NCI-H345 (cell line): ENCODE data around the gene IL31.
A peak's percentile ranks its signal among the peaks of the same experiment; 100 is the strongest.
"Not testable (repeated sequence)": the region's sequence is repeated elsewhere in the genome, so short reads cannot be mapped to it uniquely, and the experiment has no call there.

Source experiments
- DNase-seq: peaks from one replicate; lab custom pipeline; 2025; lab: John Stamatoyannopoulos, UW

The IL31 gene

GRCh38 chr12:122192441-122192840 is 18.4 kb upstream of the IL31 start:
- DNase-seq: no peak

- peak; percentile 40 for DNase-seq
These were observed 17.0 kb upstream of the IL31 start for GRCh38 chr12:122190842-122191668.

- DNase-seq: no peak
These were observed 15.8 kb upstream of the IL31 start for GRCh38 chr12:122189626-122190475.

GRCh38 chr12:122187466-122187865 is 13.4 kb upstream of the IL31 start:
- DNase-seq: no peak

- no peak for DNase-seq
These were observed 11.6 kb upstream of the IL31 start for GRCh38 chr12:122185494-122186082.

- no peak for DNase-seq
These were observed 11.1 kb upstream of the IL31 start for GRCh38 chr12:122185079-122185478.

- DNase-seq: no peak
These were observed 10.5 kb upstream of the IL31 start for GRCh38 chr12:122184517-122184916.

GRCh38 chr12:122183588-122183940 is 9.5 kb upstream of the IL31 start:
- no peak for DNase-seq

GRCh38 chr12:122182887-122183587 is 9.0 kb upstream of the IL31 start, which contains the start of gene LRRC43:
TSS of gene LRRC43 (plus strand) at chr12:122183123. CDS start at chr12:122183145, 22 bp downstream.
- DNase-seq: peak; percentile 12

- not testable (repeated sequence) for DNase-seq
These were observed 2.5 kb upstream of the IL31 start for GRCh38 chr12:122176473-122176872.

- no peak for DNase-seq
These were observed 1.6 kb downstream of the IL31 start for GRCh38 chr12:122172262-122172939.

- DNase-seq: no peak
These were observed 2.6 kb downstream of the IL31 start for GRCh38 chr12:122171399-122171798.

- no peak for DNase-seq
These were observed 5.5 kb downstream of the IL31 start for GRCh38 chr12:122168492-122168891.

- DNase-seq: no peak
These were observed 6.6 kb downstream of the IL31 start for GRCh38 chr12:122167356-122167925.

GRCh38 chr12:122166422-122167349 is 7.3 kb downstream of the IL31 start:
- no peak for DNase-seq

- DNase-seq: no peak
These were observed 11.0 kb downstream of the IL31 start for GRCh38 chr12:122162976-122163375.

GRCh38 chr12:122161682-122162081 is 12.3 kb downstream of the IL31 start:
- no peak for DNase-seq

- DNase-seq: no peak
These were observed 13.3 kb downstream of the IL31 start for GRCh38 chr12:122160761-122161160.

- no peak for DNase-seq
These were observed 14.1 kb downstream of the IL31 start for GRCh38 chr12:122159882-122160281.

- DNase-seq: no peak
These were observed 15.2 kb downstream of the IL31 start for GRCh38 chr12:122158700-122159285.
